HCT116 (cell line): ENCODE results near the gene PHLDB3.

Experiments used
- CTCF ChIP-seq, 3 experiments: fragments of 200-600 bp in 1 of 3; sonication (generic) in 1 of 3; IDR thresholded peaks in 2 of 3; conservative IDR thresholded peaks in 1 of 3; 2 replicates each; pipeline ENCODE4 v1.5.1; 2012 to 2017; ENCODE audit warnings: low read depth in 2 of 3, low read length in 2 of 3, antibody characterized with exemption in 1 of 3, borderline replicate concordance in 1 of 3, control low read depth in 1 of 3, mild to moderate bottlenecking in 1 of 3, mixed read lengths in 1 of 3, mixed run types in 1 of 3, moderate library complexity in 1 of 3; ENCODE audit not compliant: insufficient read depth in 1 of 3
- EGR1 ChIP-seq: IDR thresholded peaks from 2 replicates; pipeline ENCODE4 v1.6.1; 2012; ENCODE audit warnings: low read depth
- EZH2phosphoT487 ChIP-seq: fragments of 200-600 bp; IDR thresholded peaks from 2 replicates; pipeline ENCODE4 v1.6.1; 2018; ENCODE audit warnings: antibody characterized with exemption, borderline replicate concordance
- JUND ChIP-seq: IDR thresholded peaks from 2 replicates; pipeline ENCODE4 v1.6.1; 2012
- MAX ChIP-seq: IDR thresholded peaks from 2 replicates; pipeline ENCODE4 v1.6.1; 2012
- POLR2A ChIP-seq: IDR thresholded peaks from 2 replicates; pipeline ENCODE4 v1.7.0; 2011; ENCODE audit warnings: borderline replicate concordance; ENCODE audit not compliant: insufficient read depth, insufficient read length; ENCODE audit errors: extremely low read depth
- POLR2AphosphoS5 ChIP-seq: IDR thresholded peaks from 2 replicates; pipeline ENCODE4 v1.6.1; 2011; ENCODE audit warnings: mild to moderate bottlenecking, low read depth, low read length, moderate library complexity
- SIN3A ChIP-seq: IDR thresholded peaks from 2 replicates; pipeline ENCODE4 v1.6.1; 2012; ENCODE audit warnings: low read depth
- SRF ChIP-seq: IDR thresholded peaks from 2 replicates; pipeline ENCODE4 v1.6.1; 2012; ENCODE audit warnings: low read depth

GRCh38 chr19:43496960-43497359, 7.6 kb downstream of the PHLDB3 start:
- TF ChIP-seq SIN3A (no peak), MAX (no peak), EZH2phosphoT487 (no peak), CTCF (IDR thresholded peaks at IDR 0.05 in 2 of 3, conservative IDR thresholded peaks at IDR 0.05 in 1 of 3; ENCODE audit: borderline replicate concordance in 1 of 3, insufficient read depth in 1 of 3, low read depth in 2 of 3, low read length in 2 of 3) (no peak), POLR2A (no peak), JUND (no peak), POLR2AphosphoS5 (no peak), EGR1 (no peak), SRF (no peak)
